ENCODE results near the gene ACSL3. TPM values are rescaled to one million over a fixed set of nuclear protein-coding genes. Genes with fewer than 3 reads are reported as not detected.

The ACSL3 gene
- total and polyA plus RNA-seq, 12 donors: 11.0 to 130 (median 70.6) TPM

- no peak for DNase-seq
- intact Hi-C loops (cut with DNase I): no loop called here
- Histone ChIP-seq H3K9me3 (replicated peaks in 1 of 3) (no peaks in the 10 kb centered on the region), H3K4me3 (no peak overlapping the region), H3K4me1 (replicated peaks in 1 of 2) (peaks cover 19 to 29% of the 10 kb centered on the region in 2 donors), H3K36me3 (replicated peaks in 1 of 2) (no peaks in the 10 kb centered on the region), H3K27ac (peak overlapping the region in 1 of 5 donors; percentile 18), H3K27me3 (no peaks in the 10 kb centered on the region)
- 78 to 88% (median 84%) methylated on average over 3 of the region's 3 CpGs for WGBS, 4 donors
- TF ChIP-seq POLR2A (IDR thresholded peaks at IDR 0.05) (no peak), CTCF (IDR thresholded peaks at IDR 0.05) (no peak)
These were observed 22.6 kb downstream of the ACSL3 start for GRCh38 chr2:222883420-222883819.

- intact Hi-C loops (cut with DNase I): no loop called here
- DNase-seq: no peak
- no peaks in the 10 kb centered on the region for H3K9me3 ChIP-seq (replicated peaks in 1 of 3)
- no peaks in the 10 kb centered on the region for H3K27me3 ChIP-seq
- WGBS, 4 donors: 34 to 42% (median 38%) methylated on average over 2 of the region's 2 CpGs
- H3K36me3 ChIP-seq (replicated peaks in 1 of 2): no peaks in the 10 kb centered on the region
- H3K4me3 ChIP-seq: no peak overlapping the region
- H3K4me1 ChIP-seq (replicated peaks in 1 of 2): peaks cover 19 to 25% of the 10 kb centered on the region in 2 donors
- TF ChIP-seq CTCF (IDR thresholded peaks at IDR 0.05) (no peak), POLR2A (IDR thresholded peaks at IDR 0.05) (no peak)
- peak overlapping the region in 3 of 5 donors; percentile 3 to 18 (median 11) for H3K27ac ChIP-seq
These were observed 23.4 kb downstream of the ACSL3 start for GRCh38 chr2:222884114-222884771.

GRCh38 chr2:222884805-222885424 is 24.1 kb downstream of the ACSL3 start:
- H3K27ac ChIP-seq: peak overlapping the region in 2 of 5 donors; percentile 3 to 18

More at GRCh38 chr2:222884805-222885424, 24.1 kb downstream of the ACSL3 start:
- DNase-seq: no peak
- no peak for TF ChIP-seq POLR2A (IDR thresholded peaks at IDR 0.05)
- no peak for TF ChIP-seq CTCF (IDR thresholded peaks at IDR 0.05)
- Histone ChIP-seq H3K9me3 (replicated peaks in 1 of 3) (no peaks in the 10 kb centered on the region), H3K27me3 (no peaks in the 10 kb centered on the region), H3K36me3 (replicated peaks in 1 of 2) (no peaks in the 10 kb centered on the region), H3K4me1 (replicated peaks in 1 of 2) (peaks cover 19 to 28% of the 10 kb centered on the region in 2 donors), H3K4me3 (no peak overlapping the region)
- WGBS, 4 donors: 34 to 44% (median 39%) methylated on average over 5 of the region's 5 CpGs
- intact Hi-C loops (cut with DNase I): no loop called here
